Activated CD4-positive, alpha-beta T cell treated with anti-CD3 and anti-CD28 coated beads, Interleukin-2, amount 10 ng/mL, durations not matched to agents 7 days and 5 days (primary cell): ENCODE measurements around the gene ATAD2B. TPM values are rescaled to one million over a fixed set of nuclear protein-coding genes. Genes with fewer than 3 reads are reported as not detected.
"Not testable (repeated sequence)": the region's sequence is repeated elsewhere in the genome, so short reads cannot be mapped to it uniquely, and the experiment has no call there.

Experiments used
- CTCF ChIA-PET: fragments of 350-600 bp; sonication (Branson Sonifier 250); formaldehyde crosslinking; loops from one replicate; lab custom pipeline; 2021; ENCODE audit warnings: antibody characterized with exemption; lab: Charles Lee
- POLR2A ChIA-PET: fragments of 350-600 bp; sonication (Branson Sonifier 250); formaldehyde crosslinking; loops from one replicate; lab custom pipeline; 2021; ENCODE audit warnings: antibody characterized with exemption; lab: Charles Lee
- DNase-seq: peaks from one replicate; pipeline ENCODE4 v3.0.0-alpha.2; 2020
- H3K27ac Mint-ChIP-seq: one replicate; pipeline ENCODE4 v1.8.0; 2021; ENCODE audit warnings: mild to moderate bottlenecking, moderate library complexity, mixed read lengths
- H3K27me3 Mint-ChIP-seq: one replicate; pipeline ENCODE4 v1.8.0; 2021; ENCODE audit warnings: mixed read lengths
- H3K36me3 Mint-ChIP-seq: one replicate; pipeline ENCODE4 v1.8.0; 2021; ENCODE audit warnings: low read depth, mixed read lengths
- H3K4me1 Mint-ChIP-seq: one replicate; pipeline ENCODE4 v1.8.0; 2021; ENCODE audit warnings: mixed read lengths
- H3K4me3 Mint-ChIP-seq: one replicate; pipeline ENCODE4 v1.8.0; 2021; ENCODE audit warnings: mild to moderate bottlenecking, moderate library complexity, mixed read lengths
- H3K9me3 Mint-ChIP-seq: one replicate; pipeline ENCODE4 v1.8.0; 2021; ENCODE audit warnings: mixed read lengths
- total RNA-seq, 2 experiments: library from RNA; stranded (reverse); gene quantifications; one replicate each; pipeline ENCODE4 v1.2.3, GENCODE V29; 2021

ATAD2B gene
- total RNA-seq, 2 experiments from 2014 or later, result 24.7 to 25.6 TPM

- Mint-ChIP-seq H3K36me3 (peaks cover 16% of the 10 kb centered on the region), H3K27ac (no peak overlapping the region), H3K9me3 (no peaks in the 10 kb centered on the region), H3K4me1 (no peaks in the 10 kb centered on the region), H3K4me3 (no peak overlapping the region), H3K27me3 (no peaks in the 10 kb centered on the region)
- ChIA-PET POLR2A (no interaction called here), CTCF (no interaction called here)
- no peak for DNase-seq
Observed at GRCh38 chr2:23745068-23745725, 181.7 kb downstream of the ATAD2B start.

GRCh38 chr2:23736783-23737182, 190.1 kb downstream of the ATAD2B start:
- CTCF ChIA-PET, H3K27ac Mint-ChIP-seq, H3K9me3 Mint-ChIP-seq, H3K4me1 Mint-ChIP-seq, POLR2A ChIA-PET, DNase-seq, H3K27me3 Mint-ChIP-seq, H3K4me3 Mint-ChIP-seq: not testable (repeated sequence)
- H3K36me3 Mint-ChIP-seq, result peaks cover 34% of the 10 kb centered on the region

DNA sequence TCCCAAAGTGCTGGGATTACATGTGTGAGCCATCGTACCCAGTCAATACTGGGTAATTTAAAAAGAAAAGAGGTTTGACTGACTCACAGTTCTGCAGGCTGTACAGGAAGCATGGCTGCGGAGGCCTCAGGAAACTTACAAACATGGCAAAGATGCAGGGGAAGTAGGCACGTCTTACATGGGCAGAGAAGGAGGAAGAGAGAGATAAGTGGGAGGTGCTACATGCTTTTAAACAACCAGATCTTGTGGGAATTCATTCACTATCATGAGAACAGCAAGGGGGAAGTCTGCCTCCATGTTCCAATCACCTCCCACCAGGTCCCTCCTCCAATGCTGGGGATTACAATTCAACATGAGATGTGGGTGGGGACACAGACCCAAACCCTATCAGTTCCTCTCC, 192.5 kb downstream of the ATAD2B start:
- no peak for DNase-seq
- Mint-ChIP-seq H3K27me3 (no peaks in the 10 kb centered on the region), H3K36me3 (peaks cover 36% of the 10 kb centered on the region), H3K9me3 (peaks cover 3% of the 10 kb centered on the region), H3K4me3 (no peak overlapping the region), H3K4me1 (peaks cover 3% of the 10 kb centered on the region), H3K27ac (no peak overlapping the region)
- ChIA-PET POLR2A (no interaction called here), CTCF (no interaction called here)

DNA sequence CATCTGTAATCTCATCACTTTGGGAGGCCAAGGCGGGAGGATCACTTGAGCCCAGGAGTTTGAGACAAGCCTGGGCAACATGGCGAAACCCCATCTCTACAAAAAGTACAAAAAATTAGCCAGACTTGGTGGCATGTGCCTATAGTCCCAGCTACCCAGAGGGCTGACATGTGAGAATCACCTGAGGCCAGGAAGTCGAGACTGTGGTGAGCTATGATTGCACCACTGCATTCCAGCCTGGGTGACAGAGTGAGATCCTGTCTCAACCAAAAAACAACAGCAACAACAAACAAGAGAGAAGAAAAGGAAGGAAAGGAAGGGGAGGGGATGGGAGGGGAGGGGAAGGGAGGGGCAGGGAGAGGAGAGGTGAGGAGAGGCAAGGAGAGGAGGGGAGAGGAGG, 203.9 kb downstream of the ATAD2B start:
- H3K9me3 Mint-ChIP-seq, result peaks cover 16% of the 10 kb centered on the region
- H3K27ac Mint-ChIP-seq, CTCF ChIA-PET, POLR2A ChIA-PET, DNase-seq, H3K27me3 Mint-ChIP-seq, H3K4me3 Mint-ChIP-seq, H3K4me1 Mint-ChIP-seq: not testable (repeated sequence)
- H3K36me3 Mint-ChIP-seq, result peaks cover 31% of the 10 kb centered on the region

DNA sequence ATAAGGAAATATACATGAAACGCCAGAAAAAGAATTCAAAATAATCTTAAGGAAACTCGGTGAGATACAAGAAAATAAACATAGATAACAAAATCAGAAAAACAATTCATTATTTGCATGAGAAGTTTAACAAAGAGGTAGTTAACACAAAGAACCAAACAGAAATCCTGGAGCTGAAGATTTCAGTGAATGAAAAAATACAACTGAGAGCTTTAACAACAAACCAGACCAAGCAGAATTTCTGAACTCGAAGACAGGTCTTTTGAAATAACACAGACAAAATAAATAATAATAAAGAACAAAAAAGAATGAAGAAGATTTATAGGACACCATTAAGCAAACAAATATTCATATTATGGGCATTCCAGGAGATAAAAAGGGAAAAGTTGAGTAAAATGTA, 204.7 kb downstream of the ATAD2B start:
- peaks cover 31% of the 10 kb centered on the region for H3K36me3 Mint-ChIP-seq
- H3K27ac Mint-ChIP-seq, result no peak overlapping the region
- no peak overlapping the region for H3K4me3 Mint-ChIP-seq
- ChIA-PET POLR2A (no interaction called here), CTCF (no interaction called here)
- H3K27me3 Mint-ChIP-seq, result no peaks in the 10 kb centered on the region
- peaks cover 16% of the 10 kb centered on the region for H3K9me3 Mint-ChIP-seq
- DNase-seq, result no peak
- H3K4me1 Mint-ChIP-seq, result no peaks in the 10 kb centered on the region

GRCh38 chr2:23721454-23721826, 205.5 kb downstream of the ATAD2B start:
- Mint-ChIP-seq H3K27ac (no peak overlapping the region), H3K36me3 (peaks cover 29% of the 10 kb centered on the region), H3K4me1 (no peaks in the 10 kb centered on the region), H3K4me3 (no peak overlapping the region), H3K27me3 (no peaks in the 10 kb centered on the region), H3K9me3 (peaks cover 16% of the 10 kb centered on the region)
- DNase-seq, result no peak
- CTCF ChIA-PET, result no interaction called here
- POLR2A ChIA-PET, result no interaction called here

DNA sequence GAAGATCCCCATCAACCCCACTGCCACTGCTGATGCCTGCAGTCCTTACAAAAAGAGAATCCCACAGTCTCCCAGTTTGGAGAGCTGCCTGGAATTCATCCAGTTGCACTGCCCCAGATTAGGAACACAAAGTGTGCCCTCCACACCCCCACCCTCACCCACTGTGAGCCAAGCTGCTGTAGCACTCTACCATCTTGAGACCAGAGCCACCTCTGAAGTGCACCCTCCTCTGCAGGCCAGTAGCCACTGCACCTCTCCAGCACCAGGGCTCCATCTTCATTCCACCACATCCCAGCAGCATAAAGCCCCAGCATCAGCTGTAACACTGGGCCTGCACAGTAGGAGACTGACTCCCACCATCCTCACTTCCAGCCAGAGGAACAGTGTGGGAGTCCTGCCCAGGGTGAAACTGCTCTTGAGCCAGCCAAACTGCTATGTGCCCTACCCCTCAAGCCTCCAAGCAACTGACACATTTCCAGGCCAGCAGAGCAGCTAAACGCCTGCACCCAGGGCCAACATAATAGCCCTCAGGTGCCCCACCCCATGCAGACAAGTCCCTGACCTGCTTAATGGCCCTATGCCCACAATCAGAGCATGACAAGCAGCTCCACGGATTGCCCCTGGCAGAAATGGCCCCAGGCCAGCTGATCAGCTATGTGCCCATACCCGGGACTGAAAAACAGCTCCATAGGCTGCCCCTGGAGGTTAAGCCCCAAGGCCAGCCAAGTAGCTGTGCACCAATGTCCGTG, 206.0 kb downstream of the ATAD2B start:
- Mint-ChIP-seq H3K4me1 (no peaks in the 10 kb centered on the region), H3K36me3 (peaks cover 27% of the 10 kb centered on the region), H3K27me3 (no peaks in the 10 kb centered on the region), H3K9me3 (peaks cover 16% of the 10 kb centered on the region), H3K4me3 (no peak overlapping the region), H3K27ac (no peak overlapping the region)
- ChIA-PET POLR2A (no interaction called here), CTCF (no interaction called here)
- DNase-seq, result no peak

- no peak for DNase-seq
- H3K9me3 Mint-ChIP-seq, result peaks cover 16% of the 10 kb centered on the region
- no peak overlapping the region for H3K4me3 Mint-ChIP-seq
- CTCF ChIA-PET, result interaction anchor here (0.6 to 1.0 kb wide), 2 partner anchors 12 to 61 kb away, joined by 3 to 4 read pairs; no protein-coding TSS in a partner anchor
- H3K27me3 Mint-ChIP-seq, result no peaks in the 10 kb centered on the region
- POLR2A ChIA-PET, result interaction anchor here (0.7 kb wide), 1 partner anchor 13 kb away, joined by 3 read pairs; no protein-coding TSS in a partner anchor
- no peaks in the 10 kb centered on the region for H3K4me1 Mint-ChIP-seq
- peaks cover 22% of the 10 kb centered on the region for H3K36me3 Mint-ChIP-seq
- H3K27ac Mint-ChIP-seq, result no peak overlapping the region
Observed at GRCh38 chr2:23719716-23720115, 207.2 kb downstream of the ATAD2B start.

DNA sequence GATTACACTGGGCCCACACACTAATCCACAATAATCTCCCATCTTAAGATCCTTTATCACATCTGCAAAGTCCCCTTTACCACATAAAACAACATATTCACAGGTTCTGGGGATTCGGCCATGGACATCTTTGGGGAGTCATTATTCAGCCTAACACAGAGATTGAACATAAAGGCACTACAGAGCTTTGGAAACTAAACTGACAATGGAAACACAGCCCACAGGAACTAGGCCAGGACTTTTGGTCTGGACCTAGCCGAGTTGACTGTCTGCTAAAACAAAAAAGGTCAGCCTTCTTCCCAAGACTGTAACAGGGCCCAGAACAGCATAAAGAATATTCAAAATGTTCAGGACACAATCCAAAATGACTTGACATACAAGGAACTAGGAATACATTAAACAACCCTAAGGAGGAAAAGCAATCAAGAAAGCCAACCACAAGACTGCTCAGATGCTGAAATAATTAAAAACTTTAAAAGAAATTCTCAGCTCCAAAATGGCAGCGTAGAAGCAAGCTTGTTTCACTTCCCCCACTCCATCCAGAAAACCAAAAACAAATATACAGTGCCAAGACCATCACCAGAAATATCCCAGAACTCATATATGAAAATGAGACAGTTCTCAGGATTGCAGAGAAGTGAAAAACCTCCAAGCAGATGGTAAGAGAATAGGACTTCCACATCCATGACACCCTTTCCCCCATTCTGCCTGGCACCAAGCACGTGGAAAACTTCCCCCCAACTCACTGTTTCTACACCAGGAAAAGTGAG, 207.8 kb downstream of the ATAD2B start:
- no peaks in the 10 kb centered on the region for H3K4me1 Mint-ChIP-seq
- POLR2A ChIA-PET, result no interaction called here
- H3K9me3 Mint-ChIP-seq, result peaks cover 16% of the 10 kb centered on the region
- CTCF ChIA-PET, result interaction anchor here (0.6 to 1.0 kb wide), 2 partner anchors 18 to 61 kb away, joined by 3 read pairs; no protein-coding TSS in a partner anchor
- DNase-seq, result no peak
- H3K27me3 Mint-ChIP-seq, result no peaks in the 10 kb centered on the region
- H3K4me3 Mint-ChIP-seq, result no peak overlapping the region
- peaks cover 20% of the 10 kb centered on the region for H3K36me3 Mint-ChIP-seq
- no peak overlapping the region for H3K27ac Mint-ChIP-seq

DNA sequence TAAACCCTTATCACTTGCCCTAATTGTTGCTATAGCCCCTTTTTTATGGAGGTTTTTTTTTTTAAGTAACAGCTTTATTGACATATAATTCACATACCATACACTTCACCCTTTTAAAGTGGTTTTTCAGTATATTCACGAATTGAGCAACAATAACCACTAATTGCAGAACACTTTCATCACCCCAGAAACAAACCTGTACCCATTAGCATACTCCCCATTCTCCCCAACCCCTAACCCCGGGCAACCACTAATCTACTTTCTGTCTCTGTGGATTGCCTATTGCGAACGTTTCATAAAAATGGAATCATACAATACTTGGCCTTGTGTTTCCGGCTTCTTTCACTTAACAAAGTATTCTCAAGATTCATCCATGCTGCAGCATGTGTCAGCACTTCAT, 213.6 kb downstream of the ATAD2B start:
- DNase-seq, result no peak
- Mint-ChIP-seq H3K4me1 (no peaks in the 10 kb centered on the region), H3K27me3 (no peaks in the 10 kb centered on the region), H3K36me3 (no peaks in the 10 kb centered on the region), H3K9me3 (no peaks in the 10 kb centered on the region), H3K27ac (no peak overlapping the region), H3K4me3 (no peak overlapping the region)
- ChIA-PET CTCF (no interaction called here), POLR2A (interaction anchor here (0.7 kb wide), 1 partner anchor 503 kb away, joined by 8 read pairs; no protein-coding TSS in a partner anchor)

GRCh38 chr2:23712756-23713151, 214.2 kb downstream of the ATAD2B start:
- CTCF ChIA-PET, result interaction anchor here (0.6 kb wide), 1 partner anchor 153 kb away, joined by 3 read pairs; no protein-coding TSS in a partner anchor
- no peaks in the 10 kb centered on the region for H3K27me3 Mint-ChIP-seq
- no peaks in the 10 kb centered on the region for H3K36me3 Mint-ChIP-seq
- H3K27ac Mint-ChIP-seq, result no peak overlapping the region
- no peak overlapping the region for H3K4me3 Mint-ChIP-seq
- DNase-seq, result no peak
- POLR2A ChIA-PET, result no interaction called here
- H3K9me3 Mint-ChIP-seq, result no peaks in the 10 kb centered on the region
- H3K4me1 Mint-ChIP-seq, result no peaks in the 10 kb centered on the region

- no peak overlapping the region for H3K4me3 Mint-ChIP-seq
- no peak for DNase-seq
- no peaks in the 10 kb centered on the region for H3K9me3 Mint-ChIP-seq
- no peaks in the 10 kb centered on the region for H3K4me1 Mint-ChIP-seq
- CTCF ChIA-PET, result interaction anchor here (0.6 kb wide), 1 partner anchor 153 kb away, joined by 3 read pairs; no protein-coding TSS in a partner anchor
- no peak overlapping the region for H3K27ac Mint-ChIP-seq
- POLR2A ChIA-PET, result no interaction called here
- H3K36me3 Mint-ChIP-seq, result no peaks in the 10 kb centered on the region
- H3K27me3 Mint-ChIP-seq, result no peaks in the 10 kb centered on the region
Observed at GRCh38 chr2:23711979-23712755, 214.8 kb downstream of the ATAD2B start.
